AG04449 (cell line): ENCODE data around the gene TAPT1.

Experiments used
- CTCF ChIA-PET: fragments of 350-600 bp; formaldehyde crosslinking; extraction: SDS; loops from one replicate; lab custom pipeline; 2021; ENCODE audit warnings: antibody characterized with exemption; lab: Yijun Ruan, JAX
- POLR2A ChIA-PET: fragments of 400-600, 350-600 bp; formaldehyde crosslinking; extraction: SDS; loops from one replicate; lab custom pipeline; 2020; ENCODE audit warnings: antibody characterized with exemption, inconsistent platforms; lab: Yijun Ruan, JAX
- DNase-seq: peaks from one replicate; pipeline ENCODE4 v3.0.0-alpha.2; 2010; ENCODE audit warnings: low read depth, low spot score
- H3K4me3 ChIP-seq: 2 replicates; pipeline ENCODE4 v1.5.1; 2011; ENCODE audit warnings: low read depth, mild to moderate bottlenecking, control low read depth, low read length
- TF ChIP-seq, protein P1 (sequence below): IDR thresholded peaks from one replicate; pipeline ENCODE4 v1.5.1; 2011; ENCODE audit warnings: mild to moderate bottlenecking, moderate library complexity, low read length, control low read depth, inconsistent platforms; ENCODE audit not compliant: insufficient read depth; ENCODE audit errors: missing control alignments

The TAPT1 gene

GRCh38 chr4:16118090-16118489 is 108.2 kb downstream of the TAPT1 start:
- CTCF ChIA-PET, result interaction anchor here (1.5 kb wide), 1 partner anchor 9 kb away, joined by 4 read pairs; no protein-coding TSS in a partner anchor
- POLR2A ChIA-PET, result no interaction called here
- no peak overlapping the region for H3K4me3 ChIP-seq
- TF ChIP-seq, protein P1, sequence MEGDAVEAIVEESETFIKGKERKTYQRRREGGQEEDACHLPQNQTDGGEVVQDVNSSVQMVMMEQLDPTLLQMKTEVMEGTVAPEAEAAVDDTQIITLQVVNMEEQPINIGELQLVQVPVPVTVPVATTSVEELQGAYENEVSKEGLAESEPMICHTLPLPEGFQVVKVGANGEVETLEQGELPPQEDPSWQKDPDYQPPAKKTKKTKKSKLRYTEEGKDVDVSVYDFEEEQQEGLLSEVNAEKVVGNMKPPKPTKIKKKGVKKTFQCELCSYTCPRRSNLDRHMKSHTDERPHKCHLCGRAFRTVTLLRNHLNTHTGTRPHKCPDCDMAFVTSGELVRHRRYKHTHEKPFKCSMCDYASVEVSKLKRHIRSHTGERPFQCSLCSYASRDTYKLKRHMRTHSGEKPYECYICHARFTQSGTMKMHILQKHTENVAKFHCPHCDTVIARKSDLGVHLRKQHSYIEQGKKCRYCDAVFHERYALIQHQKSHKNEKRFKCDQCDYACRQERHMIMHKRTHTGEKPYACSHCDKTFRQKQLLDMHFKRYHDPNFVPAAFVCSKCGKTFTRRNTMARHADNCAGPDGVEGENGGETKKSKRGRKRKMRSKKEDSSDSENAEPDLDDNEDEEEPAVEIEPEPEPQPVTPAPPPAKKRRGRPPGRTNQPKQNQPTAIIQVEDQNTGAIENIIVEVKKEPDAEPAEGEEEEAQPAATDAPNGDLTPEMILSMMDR, result no peak
- no peak for DNase-seq

- TF ChIP-seq, protein P1, result no peak
- ChIA-PET POLR2A (no interaction called here), CTCF (interaction anchor here (1.5 kb wide), 1 partner anchor 8 kb away, joined by 4 read pairs; no protein-coding TSS in a partner anchor)
Measured at GRCh38 chr4:16117164-16117563, 109.1 kb downstream of the TAPT1 start.

GRCh38 chr4:16116493-16116990 is 109.7 kb downstream of the TAPT1 start:
- ChIA-PET POLR2A (no interaction called here), CTCF (no interaction called here)
- no peak overlapping the region for H3K4me3 ChIP-seq
- TF ChIP-seq, protein P1, result no peak
- no peak for DNase-seq

More at GRCh38 chr4:16117164-16117563, 109.1 kb downstream of the TAPT1 start:
- no peak overlapping the region for H3K4me3 ChIP-seq
- no peak for DNase-seq

DNA sequence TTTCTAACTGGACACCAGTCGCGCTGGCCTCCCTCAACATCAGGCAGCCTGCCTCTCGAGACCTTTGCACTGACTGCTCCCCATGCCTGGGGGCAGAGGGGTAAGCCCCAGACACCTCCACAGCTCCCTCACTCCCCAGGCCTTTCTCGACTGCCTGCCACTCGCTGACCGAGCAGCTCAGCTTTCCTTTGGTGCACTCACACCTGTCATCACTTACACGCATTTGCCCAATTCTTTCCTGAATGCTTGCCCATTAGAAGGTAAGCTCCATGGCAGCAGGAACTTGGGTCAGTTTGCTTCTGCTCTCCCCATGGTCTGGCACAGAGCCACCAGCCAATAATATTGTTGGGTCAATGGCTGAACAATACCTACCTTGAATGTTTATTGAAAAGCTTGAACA is 110.3 kb downstream of the TAPT1 start:
- H3K4me3 ChIP-seq, result no peak overlapping the region
- CTCF ChIA-PET, result no interaction called here
- no peak for DNase-seq
- POLR2A ChIA-PET, result no interaction called here
- TF ChIP-seq, protein P1, result no peak

GRCh38 chr4:16114546-16114945 is 111.7 kb downstream of the TAPT1 start:
- ChIA-PET CTCF (no interaction called here), POLR2A (no interaction called here)
- TF ChIP-seq, protein P1, result no peak
- no peak for DNase-seq
- H3K4me3 ChIP-seq, result no peak overlapping the region

DNA sequence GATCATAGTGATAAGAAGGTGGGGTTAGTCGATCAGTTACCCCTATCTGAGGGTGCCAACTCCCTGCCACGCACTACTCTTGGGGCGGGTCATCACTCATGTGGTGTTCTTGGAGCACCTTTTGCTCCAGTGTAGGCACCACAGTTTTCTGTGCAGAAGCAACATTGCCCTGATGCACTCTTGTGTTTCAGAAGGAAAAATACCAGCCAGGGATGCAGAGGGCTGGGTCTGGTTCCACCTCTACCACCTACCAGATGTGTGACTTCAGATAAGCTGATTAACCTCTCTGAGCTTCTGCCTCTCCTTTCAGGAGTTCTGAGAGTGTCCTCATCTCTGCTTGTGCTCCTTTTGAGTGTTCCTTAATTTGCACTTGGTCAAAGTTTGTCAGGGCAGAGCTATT is 112.5 kb downstream of the TAPT1 start:
- no peak for DNase-seq
- TF ChIP-seq, protein P1, result no peak
- H3K4me3 ChIP-seq, result no peak overlapping the region
- POLR2A ChIA-PET, result no interaction called here
- CTCF ChIA-PET, result no interaction called here
